ENCODE results near the gene MAGEB4.
"Not testable (repeated sequence)": the region's sequence is repeated elsewhere in the genome, so short reads cannot be mapped to it uniquely, and the experiment has no call there.

Gene MAGEB4, protein sequence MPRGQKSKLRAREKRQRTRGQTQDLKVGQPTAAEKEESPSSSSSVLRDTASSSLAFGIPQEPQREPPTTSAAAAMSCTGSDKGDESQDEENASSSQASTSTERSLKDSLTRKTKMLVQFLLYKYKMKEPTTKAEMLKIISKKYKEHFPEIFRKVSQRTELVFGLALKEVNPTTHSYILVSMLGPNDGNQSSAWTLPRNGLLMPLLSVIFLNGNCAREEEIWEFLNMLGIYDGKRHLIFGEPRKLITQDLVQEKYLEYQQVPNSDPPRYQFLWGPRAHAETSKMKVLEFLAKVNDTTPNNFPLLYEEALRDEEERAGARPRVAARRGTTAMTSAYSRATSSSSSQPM

GRCh38 chrX:30241724-30242415 is at the start of gene MAGEB4:
Gene MAGEB4 (plus strand): TSS chrX:30242000. CDS start chrX:30242136, 136 bp downstream.
- DNase-seq, result no peak

DNA sequence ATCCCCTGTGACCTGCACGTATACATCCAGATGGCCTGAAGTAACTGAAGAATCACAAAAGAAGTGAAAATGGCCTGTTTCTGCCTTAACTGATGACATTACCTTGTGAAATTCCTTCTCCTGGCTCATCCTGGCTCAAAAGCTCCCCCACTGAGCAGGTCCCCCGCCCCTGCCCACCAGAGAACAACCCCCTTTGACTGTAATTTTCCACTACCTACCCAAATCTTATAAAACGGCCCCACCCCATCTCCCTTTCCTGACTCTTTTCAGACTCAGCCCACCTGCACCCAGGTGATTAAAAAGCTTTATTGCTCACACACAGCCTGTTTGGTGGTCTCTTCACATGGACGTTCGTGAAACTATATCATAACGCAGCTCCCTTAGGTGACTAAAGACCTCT is 47.9 kb upstream of the MAGEB4 start:
- not testable (repeated sequence) for DNase-seq

- DNase-seq, result no peak
Observed at GRCh38 chrX:30196322-30196721, 45.5 kb upstream of the MAGEB4 start.

DNA sequence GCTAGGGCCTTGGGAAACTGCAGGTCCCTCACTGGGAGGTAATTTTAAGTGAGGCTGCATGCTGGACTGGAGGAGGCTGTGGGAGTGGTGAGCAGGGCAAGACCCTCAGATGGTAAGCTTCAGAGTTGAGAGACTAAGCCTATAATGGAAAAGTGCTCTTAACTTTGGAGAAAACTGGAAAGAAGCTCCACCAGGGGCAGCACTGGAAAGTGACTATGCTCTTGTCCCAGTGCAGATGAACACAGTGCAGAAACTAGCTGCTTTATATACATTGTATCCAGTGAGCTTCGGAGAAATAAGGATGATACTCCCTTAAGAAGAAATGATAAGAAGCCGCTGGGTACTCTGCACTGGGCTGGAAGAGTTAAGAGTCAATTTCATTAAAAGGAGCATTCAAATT is 29.6 kb upstream of the MAGEB4 start:
- DNase-seq, result no peak

DNA sequence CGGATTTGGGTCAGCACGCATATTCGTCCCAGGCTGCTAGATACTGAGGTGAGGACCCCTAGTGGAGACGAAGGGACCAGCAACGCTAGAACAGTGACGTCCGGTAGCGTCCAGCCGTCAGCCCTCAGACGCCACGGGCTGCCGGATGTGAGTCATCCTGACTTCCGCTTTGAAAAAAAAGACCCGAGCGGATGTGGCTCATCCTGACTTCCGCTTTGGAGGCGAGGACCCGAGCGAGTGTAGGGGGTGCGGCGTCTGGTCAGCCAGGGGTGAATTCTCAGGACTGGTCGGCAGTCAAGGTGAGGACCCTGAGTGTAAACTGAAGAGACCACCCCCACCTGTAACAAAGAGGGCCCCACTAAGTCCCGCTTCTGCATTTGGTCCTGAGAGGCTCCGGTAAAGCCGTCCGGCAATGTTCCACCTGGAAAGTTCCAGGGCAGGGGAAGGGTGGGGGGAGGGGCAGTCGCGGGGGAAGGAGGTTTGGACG is 26.4 kb upstream of the MAGEB4 start, which contains the start of gene MAGEB2:
TSS of gene MAGEB2 (plus strand) at position 207 of the 487 bp plus-strand sequence. CDS start 3,018 bp downstream, outside the sequence.
- DNase-seq, result no peak

GRCh38 chrX:30217465-30217864 is 24.3 kb upstream of the MAGEB4 start:
- DNase-seq, result no peak

GRCh38 chrX:30219372-30219771 is 22.4 kb upstream of the MAGEB4 start:
- DNase-seq, result no peak

DNA sequence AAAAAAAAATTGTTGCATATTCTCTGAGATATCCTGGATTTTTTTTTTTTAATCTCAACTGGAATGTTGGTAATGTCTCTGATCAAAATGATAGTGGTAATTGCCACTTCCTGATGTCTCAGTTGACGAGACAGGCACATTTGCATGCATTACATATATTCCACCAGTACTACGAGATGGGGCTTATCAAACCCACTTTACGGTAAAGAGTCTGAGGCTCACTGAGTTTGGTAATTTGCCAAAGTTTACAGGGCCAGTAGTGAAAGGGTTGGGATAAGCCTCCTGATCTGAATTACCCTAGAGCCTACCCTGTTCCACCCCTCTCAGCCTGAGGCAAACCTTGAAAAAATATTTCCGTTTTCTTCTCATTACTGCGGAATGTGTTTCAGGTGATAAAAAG is 21.1 kb upstream of the MAGEB4 start:
- no peak for DNase-seq

DNA sequence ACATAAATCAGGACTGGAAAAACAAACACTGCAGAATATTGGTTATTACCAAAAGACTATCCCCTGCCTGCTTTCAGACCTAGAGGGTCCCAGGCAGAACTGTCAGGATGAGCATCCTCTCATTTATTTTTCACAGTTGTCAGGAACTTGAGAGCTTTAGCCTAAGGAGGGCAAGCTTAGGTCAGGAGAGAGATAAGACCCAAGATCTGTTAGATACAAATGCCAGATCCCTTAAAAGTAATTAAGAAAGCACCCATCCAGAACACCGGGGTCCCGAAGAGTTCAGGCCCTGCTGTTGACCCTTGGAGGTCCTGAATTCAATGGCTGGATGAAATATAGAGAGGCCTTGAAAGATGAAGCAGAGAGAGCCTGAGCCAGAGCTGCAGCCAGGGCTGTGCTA is 17.3 kb upstream of the MAGEB4 start:
- no peak for DNase-seq

GRCh38 chrX:30228526-30228925 is 13.3 kb upstream of the MAGEB4 start:
- DNase-seq, result no peak

GRCh38 chrX:30230395-30230794 is 11.4 kb upstream of the MAGEB4 start, which contains the start of gene MAGEB3:
Gene MAGEB3 (plus strand): TSS chrX:30230657. CDS start chrX:30235925, 5,268 bp downstream.
- no peak for DNase-seq

DNA sequence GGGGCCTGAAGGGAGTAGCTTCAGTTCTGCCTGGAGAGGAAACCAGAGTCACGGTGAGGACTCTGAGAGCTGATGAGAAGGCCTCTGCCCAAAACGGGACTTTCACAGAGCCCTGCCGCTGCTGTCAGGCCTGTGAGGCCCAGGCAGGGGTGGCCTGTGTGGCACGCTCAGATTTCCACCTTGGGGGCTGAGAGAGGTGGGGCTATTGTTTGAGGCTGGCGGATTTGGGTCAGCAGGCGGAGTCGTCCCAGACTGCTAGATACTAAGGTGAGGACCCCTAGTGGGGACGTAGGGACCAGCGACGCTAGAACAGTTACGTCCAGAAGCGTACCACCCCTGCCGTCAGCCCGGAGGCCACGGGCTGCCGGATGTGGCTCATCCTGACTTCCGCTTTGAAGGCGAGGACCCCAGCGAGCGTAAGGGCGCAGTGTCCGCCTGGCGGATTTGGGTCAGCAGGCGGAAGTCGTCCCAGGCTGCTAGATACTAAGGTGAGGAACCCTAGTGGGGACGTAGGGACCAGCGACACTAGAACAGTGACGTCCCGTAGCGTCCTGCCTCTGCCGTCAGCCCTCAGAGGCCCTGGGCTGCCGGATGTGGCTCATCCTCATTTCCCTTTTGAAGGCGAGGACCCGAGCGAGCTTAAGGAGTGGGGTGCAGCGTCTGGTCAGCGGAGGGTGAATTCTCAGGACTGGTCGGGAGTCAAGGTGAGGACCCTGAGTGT is 5.1 kb downstream of the MAGEB4 start, which contains the start of gene MAGEB1:
TSS of gene MAGEB1 (plus strand) at position 378 of the 721 bp plus-strand sequence. CDS start 3,348 bp downstream, outside the sequence.
- DNase-seq, result no peak

GRCh38 chrX:30248854-30249253 is 7.1 kb downstream of the MAGEB4 start:
- DNase-seq, result no peak

DNA sequence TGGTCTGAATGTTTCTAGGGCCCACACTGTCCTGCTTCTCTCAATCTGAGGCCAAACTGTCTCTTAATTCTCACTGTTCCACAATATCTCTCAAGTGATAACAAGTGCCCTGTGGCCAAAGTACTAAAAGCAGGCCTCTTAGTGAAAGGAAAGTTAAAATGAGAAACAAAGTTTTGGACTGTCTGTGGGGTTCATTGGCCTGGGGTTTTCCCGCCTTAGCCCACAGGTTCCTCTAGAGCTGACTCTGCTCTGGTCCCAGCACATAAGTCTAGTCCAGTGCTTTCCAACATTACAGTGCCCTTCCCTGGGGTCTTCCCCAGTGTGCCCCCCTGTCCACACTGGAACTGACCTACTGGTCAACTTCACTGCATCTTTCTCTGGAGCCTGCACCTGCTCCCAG is 11.5 kb downstream of the MAGEB4 start:
- DNase-seq, result no peak

DNA sequence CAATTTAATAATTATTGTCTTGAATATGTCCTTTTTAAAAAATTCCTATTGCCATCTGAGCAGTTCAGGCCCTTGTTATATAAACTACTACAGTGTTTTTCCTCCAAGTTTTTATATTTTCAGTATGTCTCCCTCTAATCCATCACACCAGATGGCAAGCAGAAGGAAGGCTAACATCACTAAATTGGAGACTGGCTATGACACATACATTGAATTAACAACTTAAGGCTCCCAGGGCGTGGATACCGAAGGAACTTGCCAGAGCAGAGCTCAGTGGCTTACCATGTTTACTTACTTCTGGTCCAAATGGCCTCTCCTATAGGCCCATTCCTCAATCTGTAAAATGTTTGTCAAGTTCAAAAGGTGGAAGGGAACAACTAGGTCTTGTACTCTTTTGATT is 18.1 kb downstream of the MAGEB4 start:
- no peak for DNase-seq

- no peak for DNase-seq
Observed at GRCh38 chrX:30261012-30261411, 19.2 kb downstream of the MAGEB4 start.

DNA sequence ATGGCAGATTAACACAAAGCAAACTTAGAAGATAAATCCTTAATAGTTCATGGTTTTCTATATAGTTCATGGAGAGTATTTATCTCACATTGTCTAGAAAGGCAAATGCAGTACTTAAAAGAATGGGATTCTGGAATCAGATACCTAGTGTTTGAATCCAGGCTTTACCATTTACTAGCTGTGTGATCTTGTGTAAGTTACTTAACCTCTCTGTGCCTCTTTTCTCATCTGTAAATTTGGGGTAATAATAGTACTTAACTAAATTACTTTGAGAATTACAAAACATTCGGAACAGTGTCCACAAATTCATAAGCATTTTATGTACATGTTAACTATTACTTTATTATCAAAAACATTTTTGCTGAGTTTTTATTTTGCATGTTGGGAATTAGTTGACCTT is 21.0 kb downstream of the MAGEB4 start:
- DNase-seq, result no peak

DNA sequence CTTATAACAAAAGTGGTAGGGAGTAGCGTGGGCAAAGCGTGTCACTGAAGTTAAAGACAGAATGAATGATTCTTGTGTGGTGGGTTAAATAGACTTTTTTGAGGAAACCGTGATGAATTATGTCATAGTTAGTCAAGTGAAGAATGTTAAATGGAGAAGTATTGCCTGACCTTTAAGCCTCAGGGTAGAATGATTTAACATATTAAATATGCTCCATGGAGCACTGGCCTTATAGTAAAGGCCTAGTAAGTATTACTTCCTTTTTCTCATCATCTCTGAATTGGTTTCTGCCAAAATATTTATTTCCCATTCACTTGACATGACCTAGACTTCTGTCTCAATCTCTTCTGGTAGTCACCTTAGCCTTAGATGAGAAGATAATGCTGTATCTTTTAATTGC is 28.8 kb downstream of the MAGEB4 start:
- no peak for DNase-seq

GRCh38 chrX:30275498-30275897 is 33.7 kb downstream of the MAGEB4 start:
- no peak for DNase-seq

DNA sequence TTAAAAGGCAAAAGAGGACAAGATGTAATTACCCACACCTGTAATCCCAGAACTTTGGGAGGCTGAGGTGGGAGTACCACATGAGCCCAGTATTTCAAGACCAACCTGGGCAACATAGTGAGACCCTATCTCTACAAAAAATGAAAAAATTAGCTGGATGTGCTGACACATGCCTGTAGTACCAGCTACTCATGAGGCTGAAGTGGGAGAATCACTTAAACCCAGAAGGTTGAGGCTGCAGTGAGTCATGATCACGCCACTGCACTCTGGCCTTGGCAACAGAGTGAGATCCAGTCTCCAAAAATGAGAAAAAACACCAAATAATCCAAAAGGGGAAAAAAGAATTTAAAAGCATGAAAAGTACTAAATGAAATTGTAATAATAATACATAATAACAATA is 36.6 kb downstream of the MAGEB4 start:
- DNase-seq, result no peak

DNA sequence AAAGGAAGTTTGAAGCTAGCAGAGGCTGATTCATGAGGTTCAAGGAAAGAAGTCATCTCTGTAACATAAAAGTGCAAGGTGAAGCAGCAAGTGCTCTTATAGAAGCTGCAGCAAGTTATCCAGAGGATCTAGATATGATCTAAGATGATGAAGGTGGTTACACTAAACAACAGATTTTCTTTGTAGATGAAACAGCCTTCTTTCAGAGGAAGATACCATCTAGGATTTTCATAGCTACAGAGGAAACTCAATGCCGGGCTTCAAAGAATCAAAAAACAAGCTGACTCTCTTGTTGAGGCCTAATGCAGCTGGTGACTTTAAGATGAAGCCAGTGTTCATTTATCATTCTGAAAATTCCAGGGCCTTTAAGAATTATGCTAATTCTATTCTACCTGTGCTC is 38.6 kb downstream of the MAGEB4 start:
- no peak for DNase-seq

GRCh38 chrX:30282527-30282926 is 40.7 kb downstream of the MAGEB4 start:
- no peak for DNase-seq
